Measurements from ENCODE around the gene CCDC192. TPM values are rescaled to one million over a fixed set of nuclear protein-coding genes. Genes with fewer than 3 reads are reported as not detected.

CCDC192 gene
- total RNA-seq, 1 donor from 2014 or later, result 0.26 TPM

- Mint-ChIP-seq H3K9me3 (ENCODE audit: unreplicated experiment) (no peaks in the 10 kb centered on the region), H3K27me3 (ENCODE audit: unreplicated experiment) (no peaks in the 10 kb centered on the region), H3K36me3 (ENCODE audit: low read depth, unreplicated experiment) (no peaks in the 10 kb centered on the region), H3K27ac (ENCODE audit: unreplicated experiment) (no peak overlapping the region), H3K4me1 (ENCODE audit: unreplicated experiment) (peaks cover 26% of the 10 kb centered on the region), H3K4me3 (ENCODE audit: unreplicated experiment) (no peak overlapping the region)
- TF ChIP-seq, protein P1, sequence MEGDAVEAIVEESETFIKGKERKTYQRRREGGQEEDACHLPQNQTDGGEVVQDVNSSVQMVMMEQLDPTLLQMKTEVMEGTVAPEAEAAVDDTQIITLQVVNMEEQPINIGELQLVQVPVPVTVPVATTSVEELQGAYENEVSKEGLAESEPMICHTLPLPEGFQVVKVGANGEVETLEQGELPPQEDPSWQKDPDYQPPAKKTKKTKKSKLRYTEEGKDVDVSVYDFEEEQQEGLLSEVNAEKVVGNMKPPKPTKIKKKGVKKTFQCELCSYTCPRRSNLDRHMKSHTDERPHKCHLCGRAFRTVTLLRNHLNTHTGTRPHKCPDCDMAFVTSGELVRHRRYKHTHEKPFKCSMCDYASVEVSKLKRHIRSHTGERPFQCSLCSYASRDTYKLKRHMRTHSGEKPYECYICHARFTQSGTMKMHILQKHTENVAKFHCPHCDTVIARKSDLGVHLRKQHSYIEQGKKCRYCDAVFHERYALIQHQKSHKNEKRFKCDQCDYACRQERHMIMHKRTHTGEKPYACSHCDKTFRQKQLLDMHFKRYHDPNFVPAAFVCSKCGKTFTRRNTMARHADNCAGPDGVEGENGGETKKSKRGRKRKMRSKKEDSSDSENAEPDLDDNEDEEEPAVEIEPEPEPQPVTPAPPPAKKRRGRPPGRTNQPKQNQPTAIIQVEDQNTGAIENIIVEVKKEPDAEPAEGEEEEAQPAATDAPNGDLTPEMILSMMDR (IDR thresholded peaks at IDR 0.05; ENCODE audit: unreplicated experiment), result no peak
- no peak for DNase-seq (ENCODE audit: low spot score)
Observed at GRCh38 chr5:127834094-127834531, 130.9 kb downstream of the CCDC192 start.

DNA sequence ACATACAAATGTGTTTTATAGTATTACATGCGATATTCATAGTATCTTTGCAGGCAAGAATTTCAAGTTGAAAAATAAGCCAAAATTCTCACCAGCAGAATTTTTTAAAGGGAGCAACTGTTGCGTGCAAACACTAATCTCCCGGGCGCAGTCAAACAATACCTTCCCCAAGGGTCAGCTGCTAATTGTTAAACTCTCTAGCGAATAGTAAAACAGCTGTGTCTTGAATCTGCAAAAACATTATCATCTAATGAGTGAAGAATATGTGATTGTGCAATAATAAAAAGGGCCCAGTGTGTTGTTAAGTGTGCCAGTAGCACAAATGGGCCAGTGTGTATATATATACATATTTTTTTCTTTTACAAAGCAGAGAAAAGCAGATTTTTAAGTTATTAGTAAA is 131.4 kb downstream of the CCDC192 start:
- Mint-ChIP-seq H3K27me3 (ENCODE audit: unreplicated experiment) (no peaks in the 10 kb centered on the region), H3K4me1 (ENCODE audit: unreplicated experiment) (peaks cover 27% of the 10 kb centered on the region), H3K4me3 (ENCODE audit: unreplicated experiment) (no peak overlapping the region), H3K27ac (ENCODE audit: unreplicated experiment) (no peak overlapping the region), H3K36me3 (ENCODE audit: low read depth, unreplicated experiment) (no peaks in the 10 kb centered on the region), H3K9me3 (ENCODE audit: unreplicated experiment) (no peaks in the 10 kb centered on the region)
- no peak for DNase-seq (ENCODE audit: low spot score)
- TF ChIP-seq, protein P1 (IDR thresholded peaks at IDR 0.05; ENCODE audit: unreplicated experiment), result no peak

- DNase-seq (ENCODE audit: low spot score), result peak; percentile 18
- peak overlapping the region; percentile 17 for H3K4me3 Mint-ChIP-seq (ENCODE audit: unreplicated experiment)
- no peaks in the 10 kb centered on the region for H3K27me3 Mint-ChIP-seq (ENCODE audit: unreplicated experiment)
- TF ChIP-seq, protein P1 (IDR thresholded peaks at IDR 0.05; ENCODE audit: unreplicated experiment), result no peak
- no peaks in the 10 kb centered on the region for H3K9me3 Mint-ChIP-seq (ENCODE audit: unreplicated experiment)
- H3K4me1 Mint-ChIP-seq (ENCODE audit: unreplicated experiment), result peaks cover 20% of the 10 kb centered on the region
- no peaks in the 10 kb centered on the region for H3K36me3 Mint-ChIP-seq (ENCODE audit: low read depth, unreplicated experiment)
- peak overlapping the region; percentile 80 for H3K27ac Mint-ChIP-seq (ENCODE audit: unreplicated experiment)
Observed at GRCh38 chr5:127838661-127839060, 135.5 kb downstream of the CCDC192 start.

- H3K27ac Mint-ChIP-seq (ENCODE audit: unreplicated experiment), result peak overlapping the region; percentile 80
- peaks cover 17% of the 10 kb centered on the region for H3K4me1 Mint-ChIP-seq (ENCODE audit: unreplicated experiment)
- H3K36me3 Mint-ChIP-seq (ENCODE audit: low read depth, unreplicated experiment), result no peaks in the 10 kb centered on the region
- no peaks in the 10 kb centered on the region for H3K27me3 Mint-ChIP-seq (ENCODE audit: unreplicated experiment)
- TF ChIP-seq, protein P1 (IDR thresholded peaks at IDR 0.05; ENCODE audit: unreplicated experiment), result no peak
- no peak for DNase-seq (ENCODE audit: low spot score)
- H3K4me3 Mint-ChIP-seq (ENCODE audit: unreplicated experiment), result no peak overlapping the region
- no peaks in the 10 kb centered on the region for H3K9me3 Mint-ChIP-seq (ENCODE audit: unreplicated experiment)
Observed at GRCh38 chr5:127839072-127839471, 135.9 kb downstream of the CCDC192 start.

DNA sequence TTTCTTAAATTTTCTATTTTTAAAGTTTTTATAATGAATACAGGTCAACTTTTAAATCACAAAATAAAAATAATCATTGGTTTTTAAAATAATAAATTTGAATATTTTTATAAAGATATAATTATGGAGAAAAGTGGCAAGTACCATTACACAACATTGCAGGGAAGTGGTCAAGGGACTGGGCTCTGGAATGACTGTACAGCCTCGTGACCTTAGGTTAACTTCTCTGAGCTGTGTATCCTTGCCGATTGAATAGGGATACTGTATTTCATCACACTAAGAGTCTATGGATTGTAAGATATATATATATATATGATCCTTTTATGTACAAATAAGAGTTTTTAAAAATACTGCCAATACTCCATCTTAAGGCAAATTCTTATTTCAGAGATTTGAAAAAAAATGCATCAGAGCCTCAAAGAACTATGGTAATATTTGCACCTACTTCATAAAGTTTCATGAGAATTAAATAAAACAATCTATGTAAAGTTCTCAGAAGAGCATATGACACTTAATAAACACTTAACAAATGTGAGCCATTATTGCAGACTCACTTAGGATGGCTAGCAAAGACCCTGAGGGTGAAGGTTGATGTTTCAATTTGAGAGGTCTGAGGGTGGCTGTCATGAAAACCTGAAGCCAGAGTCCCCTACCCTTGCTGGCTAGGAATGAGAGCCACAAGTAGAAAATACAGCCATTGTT is 136.5 kb downstream of the CCDC192 start:
- H3K27me3 Mint-ChIP-seq (ENCODE audit: unreplicated experiment), result no peaks in the 10 kb centered on the region
- H3K4me1 Mint-ChIP-seq (ENCODE audit: unreplicated experiment), result peaks cover 17% of the 10 kb centered on the region
- no peaks in the 10 kb centered on the region for H3K36me3 Mint-ChIP-seq (ENCODE audit: low read depth, unreplicated experiment)
- TF ChIP-seq, protein P1 (IDR thresholded peaks at IDR 0.05; ENCODE audit: unreplicated experiment), result no peak
- H3K9me3 Mint-ChIP-seq (ENCODE audit: unreplicated experiment), result no peaks in the 10 kb centered on the region
- H3K27ac Mint-ChIP-seq (ENCODE audit: unreplicated experiment), result no peak overlapping the region
- no peak overlapping the region for H3K4me3 Mint-ChIP-seq (ENCODE audit: unreplicated experiment)
- DNase-seq (ENCODE audit: low spot score), result no peak
